Adrenal gland (tissue), 12 donors: ENCODE measurements around the gene CHMP1B. TPM values are rescaled to one million over a fixed set of nuclear protein-coding genes. Genes with fewer than 3 reads are reported as not detected.

Experiments
- DNase-seq, 7 donors: peaks; one replicate each; pipeline ENCODE4 v3.0.0-alpha.2; 2019 to 2020
- H3K27ac ChIP-seq, 5 donors: fragments of 200-600 bp; sonication (generic) in 4 of 5; 1 replicate in 3 of 5; 2 replicates in 2 of 5; pipeline versions ENCODE4 v1.5.1 to v1.8.0; 2016 to 2020; ENCODE audit warnings: mild to moderate bottlenecking in 1 of 5
- H3K27me3 ChIP-seq: fragments of 200-600 bp; 2 replicates; pipeline ENCODE4 v1.8.0; 2021
- H3K36me3 ChIP-seq, 2 donors: fragments of 200-600 bp; replicated peaks in 1 of 2; 1 replicate in 1 of 2; 2 replicates in 1 of 2; pipeline versions ENCODE4 v1.5.1 to v1.8.0; 2018 to 2022
- H3K4me1 ChIP-seq, 2 donors: fragments of 200-600 bp; replicated peaks in 1 of 2; 1 replicate in 1 of 2; 2 replicates in 1 of 2; pipeline versions ENCODE4 v1.5.1 to v1.8.0; 2018 to 2021
- H3K4me3 ChIP-seq, 4 donors: fragments of 200-600 bp; sonication (generic) in 3 of 4; one replicate each; pipeline ENCODE4 v1.5.1; 2016 to 2018
- H3K9me3 ChIP-seq, 3 donors: fragments of 200-600 bp; sonication (generic) in 1 of 3; replicated peaks in 1 of 3; 1 replicate in 2 of 3; 2 replicates in 1 of 3; pipeline versions ENCODE4 v1.5.1 to v1.8.0; 2016 to 2021
- POLR2A ChIP-seq, 2 donors: fragments of 450-650 bp; IDR thresholded peaks; one replicate each; pipeline ENCODE4 v1.6.1; 2017; ENCODE audit warnings: antibody characterized with exemption in 2 of 2, mild to moderate bottlenecking in 2 of 2, moderate library complexity in 1 of 2
- WGBS, 4 donors: extraction: QIAGEN DNeasy Blood & Tissue Kit in 2 of 4; methylation state at CpG; one replicate each; pipeline versions ENCODE4 v1.1.5 to v1.1.7; 2013 to 2017; 5-methylcytosine and 5-hydroxymethylcytosine counted together
- intact Hi-C, 2 donors: fragments of 100-400 bp; cut with DNase I; formaldehyde crosslinking; loops; one replicate each; pipeline versions ENCODE4 v1.14.1 to v1.15.0; 2022 to 2023
- polyA plus RNA-seq, 3 donors: library from polyadenylated mRNA; stranded (reverse); fragments of 200-250 nt in 2 of 3; fragments of 350-450 nt in 1 of 3; fragmentation: Illumina TruSeq in 1 of 3; extraction: RNeasy Lipid Tissue Mini Kit (QIAGEN cat#74804) in 1 of 3; gene quantifications; one replicate each; pipeline ENCODE4 v1.2.3, GENCODE V29; 2013 to 2014
- total RNA-seq, 9 donors: library from RNA; depleted of rRNA in 4 of 9; stranded (reverse); fragments of >200 nt in 4 of 9; fragments of 120-200 nt in 1 of 9; fragmentation: NEBNext Ultra II Directional in 1 of 9; extraction: Animal tissue kit (Norgen Biotek cat#: 25700) in 1 of 9; gene quantifications; one replicate each; pipeline versions ENCODE4 v1.1.0 to v1.2.4, GENCODE V29; 2013 to 2023
- TF ChIP-seq, protein P1 (sequence below), 6 experiments: fragments of 450-650 bp in 4 of 6; fragments of 200-600 bp in 2 of 6; sonication (generic) in 1 of 6; IDR thresholded peaks; 1 replicate in 5 of 6; 2 replicates in 1 of 6; pipeline versions ENCODE4 v1.5.1 to v1.8.0; 2016 to 2021; ENCODE audit warnings: antibody characterized with exemption in 6 of 6, mild to moderate bottlenecking in 2 of 6, moderate library complexity in 1 of 6
- donor health status: healthy with polysubstance abuse.
- donor health status: Bipolar disorder and iron deficiency.
- donor health status: DM: yes; HTN: yes; CAD: no.
- donor health status: DM: no; HTN: no; CAD: no.
- donor health status: DM: no; HTN: no; CAD: no.
- donor health status: DM: yes; HTN: yes; CAD: no.

The CHMP1B gene
- total and polyA plus RNA-seq, 12 donors = 17.5 to 52.6 (median 41.5) TPM

DNA sequence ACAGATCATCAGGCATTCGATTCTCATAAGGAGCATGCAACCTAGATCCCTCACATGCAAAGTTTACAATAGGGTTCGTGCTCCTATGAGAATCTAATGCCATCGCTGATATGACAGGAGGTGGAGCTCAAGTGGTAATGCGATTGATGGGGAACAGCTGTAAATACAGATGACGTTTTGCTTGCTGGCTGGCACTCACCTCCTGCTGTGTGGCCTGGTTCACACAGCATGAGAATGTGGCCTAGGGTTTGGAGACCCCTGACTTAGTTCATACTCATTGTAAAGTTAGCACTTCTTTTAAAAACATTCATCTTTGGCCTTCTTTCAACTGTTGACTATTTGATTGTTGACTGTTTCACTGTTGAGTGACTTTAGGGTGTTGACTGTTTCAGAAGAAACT is 8.7 kb upstream of the CHMP1B start:
- intact Hi-C loops = no loop called here

DNA sequence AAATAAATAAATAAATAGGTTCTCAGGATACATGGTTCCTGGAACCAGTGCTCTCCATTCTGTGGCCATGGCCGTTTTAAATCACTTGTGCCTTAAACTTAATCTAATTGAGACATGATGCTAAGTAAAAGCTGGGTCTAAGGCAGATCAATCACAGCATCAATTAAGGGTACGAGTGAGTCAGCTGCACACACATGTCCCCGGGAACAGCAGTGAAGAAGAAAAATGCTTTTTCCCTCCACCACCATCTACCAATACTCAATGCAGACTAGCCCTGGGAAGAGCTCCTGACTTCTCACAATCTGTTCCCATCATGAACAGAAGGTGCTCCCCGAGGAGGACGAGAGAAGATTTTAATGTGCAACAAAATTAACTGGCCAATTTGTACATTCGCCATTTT is 6.8 kb upstream of the CHMP1B start:
- Histone ChIP-seq H3K27me3 (no peaks in the 10 kb centered on the region), H3K4me1 (no peaks in the 10 kb centered on the region), H3K4me3 (no peak overlapping the region), H3K9me3 (no peaks in the 10 kb centered on the region), H3K27ac (no peak overlapping the region), H3K36me3 (no peaks in the 10 kb centered on the region)
- DNase-seq = no peak
- TF ChIP-seq POLR2A (IDR thresholded peaks at IDR 0.05) = no peak
- TF ChIP-seq, protein P1, sequence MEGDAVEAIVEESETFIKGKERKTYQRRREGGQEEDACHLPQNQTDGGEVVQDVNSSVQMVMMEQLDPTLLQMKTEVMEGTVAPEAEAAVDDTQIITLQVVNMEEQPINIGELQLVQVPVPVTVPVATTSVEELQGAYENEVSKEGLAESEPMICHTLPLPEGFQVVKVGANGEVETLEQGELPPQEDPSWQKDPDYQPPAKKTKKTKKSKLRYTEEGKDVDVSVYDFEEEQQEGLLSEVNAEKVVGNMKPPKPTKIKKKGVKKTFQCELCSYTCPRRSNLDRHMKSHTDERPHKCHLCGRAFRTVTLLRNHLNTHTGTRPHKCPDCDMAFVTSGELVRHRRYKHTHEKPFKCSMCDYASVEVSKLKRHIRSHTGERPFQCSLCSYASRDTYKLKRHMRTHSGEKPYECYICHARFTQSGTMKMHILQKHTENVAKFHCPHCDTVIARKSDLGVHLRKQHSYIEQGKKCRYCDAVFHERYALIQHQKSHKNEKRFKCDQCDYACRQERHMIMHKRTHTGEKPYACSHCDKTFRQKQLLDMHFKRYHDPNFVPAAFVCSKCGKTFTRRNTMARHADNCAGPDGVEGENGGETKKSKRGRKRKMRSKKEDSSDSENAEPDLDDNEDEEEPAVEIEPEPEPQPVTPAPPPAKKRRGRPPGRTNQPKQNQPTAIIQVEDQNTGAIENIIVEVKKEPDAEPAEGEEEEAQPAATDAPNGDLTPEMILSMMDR (IDR thresholded peaks at IDR 0.05) = no peak
- intact Hi-C loops = no loop called here
- 77 to 82% (median 80%) methylated on average over 6 of the region's 6 CpGs for WGBS, 4 donors

More for the DNA sequence above, 8.7 kb upstream of the CHMP1B start:
- TF ChIP-seq, protein P1 (IDR thresholded peaks at IDR 0.05) = no peak
- TF ChIP-seq POLR2A (IDR thresholded peaks at IDR 0.05) = no peak
- no peaks in the 10 kb centered on the region for H3K27me3 ChIP-seq
- no peak for DNase-seq
- no peak overlapping the region for H3K27ac ChIP-seq
- WGBS, 4 donors = 76 to 89% (median 80%) methylated on average over 5 of the region's 5 CpGs
- H3K4me3 ChIP-seq = no peak overlapping the region
- no peaks in the 10 kb centered on the region for H3K36me3 ChIP-seq
- H3K4me1 ChIP-seq = no peaks in the 10 kb centered on the region
- no peaks in the 10 kb centered on the region for H3K9me3 ChIP-seq

DNA sequence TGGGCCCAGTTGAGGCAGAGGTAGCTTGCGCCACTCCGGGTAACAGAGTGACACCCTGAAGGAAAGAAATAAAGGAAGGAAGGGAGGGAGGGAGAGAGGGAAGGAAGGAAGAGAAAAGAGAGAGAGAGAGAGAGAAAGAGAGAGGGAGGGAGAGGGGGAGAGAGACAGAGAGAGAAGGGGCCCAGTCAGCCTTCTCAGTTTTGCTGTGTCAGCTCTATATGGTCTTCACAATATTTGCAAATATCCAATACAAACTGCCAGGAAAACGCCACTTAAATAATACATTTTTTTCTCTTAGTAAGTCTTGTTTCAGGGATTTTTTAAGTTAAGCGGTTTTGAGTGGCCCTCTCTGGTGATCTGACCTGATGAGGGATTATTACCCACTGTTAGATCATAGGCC is 5.6 kb upstream of the CHMP1B start:
- no peak for DNase-seq
- Histone ChIP-seq H3K9me3 (no peaks in the 10 kb centered on the region), H3K27me3 (no peaks in the 10 kb centered on the region), H3K27ac (no peak overlapping the region), H3K4me1 (peaks cover 0 to 4% of the 10 kb centered on the region in 2 donors), H3K4me3 (no peak overlapping the region), H3K36me3 (no peaks in the 10 kb centered on the region)
- intact Hi-C loops = no loop called here
- no peak for TF ChIP-seq POLR2A (IDR thresholded peaks at IDR 0.05)
- TF ChIP-seq, protein P1 (IDR thresholded peaks at IDR 0.05) = no peak
- 74 to 90% (median 85%) methylated on average over 4 of the region's 4 CpGs for WGBS, 4 donors

DNA sequence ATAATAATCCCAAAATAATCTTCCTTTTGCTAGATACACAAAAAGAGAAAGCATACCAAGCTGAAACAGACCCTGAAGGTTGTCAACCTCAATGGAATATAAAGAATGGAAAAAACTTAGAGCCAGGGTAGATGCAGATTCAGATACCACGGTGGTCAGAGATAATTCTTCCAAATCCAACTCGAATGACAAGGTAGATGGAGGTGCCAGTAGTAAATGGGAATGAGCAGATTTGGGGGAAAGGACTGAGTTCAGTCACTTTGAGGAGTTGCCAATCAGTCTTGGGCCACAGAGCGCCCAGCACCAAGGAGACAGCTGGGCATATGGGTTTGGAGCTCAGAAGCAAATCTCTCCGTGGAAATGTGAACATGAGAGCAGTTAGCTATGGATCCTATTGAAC is 3.4 kb upstream of the CHMP1B start:
- Histone ChIP-seq H3K4me1 (peaks cover 6 to 11% of the 10 kb centered on the region in 2 donors), H3K4me3 (no peak overlapping the region), H3K27me3 (no peaks in the 10 kb centered on the region), H3K9me3 (no peaks in the 10 kb centered on the region), H3K27ac (no peak overlapping the region), H3K36me3 (no peaks in the 10 kb centered on the region)
- 70 to 80% (median 77%) methylated on average over 4 of the region's 4 CpGs for WGBS, 4 donors
- intact Hi-C loops = no loop called here
- no peak for DNase-seq
- TF ChIP-seq, protein P1 (IDR thresholded peaks at IDR 0.05) = no peak
- TF ChIP-seq POLR2A (IDR thresholded peaks at IDR 0.05) = no peak
